ENCODE measurements around the gene MSI2. TPM values are rescaled to one million over a fixed set of nuclear protein-coding genes. Genes with fewer than 3 reads are reported as not detected.

The MSI2 gene
- total and polyA plus RNA-seq, 9 of the 15 experiments (the other 6 are each of a cell fraction or from before 2014, with no cell fraction given) = 4.6 to 61.8 (median 42.4) TPM

DNA sequence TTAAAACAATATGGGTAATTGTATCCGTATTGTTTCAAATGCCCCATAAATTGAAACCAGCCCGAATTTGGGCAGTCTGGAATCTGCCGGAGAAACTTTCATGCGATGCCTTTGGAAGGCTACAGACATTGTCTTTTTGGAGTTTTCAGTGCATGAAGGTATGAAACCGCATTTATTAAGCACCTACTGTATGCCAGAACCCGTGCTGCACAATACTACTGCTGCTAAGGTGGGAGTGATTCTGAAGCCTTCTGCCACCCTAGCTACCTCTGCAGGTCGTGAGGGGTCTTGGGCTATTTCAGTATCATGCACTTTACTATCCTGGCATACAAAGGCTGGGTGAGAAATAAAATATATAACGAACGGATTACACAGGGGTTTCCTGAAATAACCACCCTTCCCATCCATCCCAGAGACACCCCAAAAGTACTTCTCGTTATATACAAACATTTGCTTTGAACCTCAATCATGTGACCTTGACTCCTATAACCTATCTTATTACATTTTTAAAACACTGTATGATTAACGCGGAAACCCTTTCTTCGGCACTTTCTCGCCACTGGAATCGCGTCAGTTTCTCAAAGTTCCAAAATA lies 1.0 kb upstream of the MSI2 start:
- no peak for DNase-seq (ENCODE audit: extremely low read depth in 1 of 4, low spot score in 3 of 4)
- TF ChIP-seq CHD4 (IDR thresholded peaks at IDR 0.05; ENCODE audit: insufficient read depth, insufficient replicate concordance, low read depth, low read length, poor library complexity, severe bottlenecking) (peak; percentile 28), RAD51 (IDR thresholded peaks at IDR 0.05; ENCODE audit: borderline replicate concordance, low read depth) (0 out of 2 replicates have a peak, but pooled peaks have one; percentile 13), TOE1 (IDR thresholded peaks at IDR 0.05; ENCODE audit: borderline replicate concordance) (peak; percentile 68; the same call in 1 of the 2 replicates), TOE1 (CRISPR knock-in tag; IDR thresholded peaks at IDR 0.05; ENCODE audit: borderline replicate concordance, low read depth) (no peak), ZKSCAN8 (CRISPR knock-in tag; IDR thresholded peaks at IDR 0.05) (peak; percentile 96), ETS2 (tag; IDR thresholded peaks at IDR 0.05; ENCODE audit: borderline replicate concordance, poor library complexity, severe bottlenecking) (no peak), XRCC3 (IDR thresholded peaks at IDR 0.05) (no peak), ZNF75A (CRISPR knock-in tag; IDR thresholded peaks at IDR 0.05) (no peak)
- TF ChIP-seq, protein P1, sequence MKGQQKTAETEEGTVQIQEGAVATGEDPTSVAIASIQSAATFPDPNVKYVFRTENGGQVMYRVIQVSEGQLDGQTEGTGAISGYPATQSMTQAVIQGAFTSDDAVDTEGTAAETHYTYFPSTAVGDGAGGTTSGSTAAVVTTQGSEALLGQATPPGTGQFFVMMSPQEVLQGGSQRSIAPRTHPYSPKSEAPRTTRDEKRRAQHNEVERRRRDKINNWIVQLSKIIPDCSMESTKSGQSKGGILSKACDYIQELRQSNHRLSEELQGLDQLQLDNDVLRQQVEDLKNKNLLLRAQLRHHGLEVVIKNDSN (CRISPR knock-in tag; IDR thresholded peaks at IDR 0.05) = peak; percentile 35
- TF ChIP-seq, protein P2, sequence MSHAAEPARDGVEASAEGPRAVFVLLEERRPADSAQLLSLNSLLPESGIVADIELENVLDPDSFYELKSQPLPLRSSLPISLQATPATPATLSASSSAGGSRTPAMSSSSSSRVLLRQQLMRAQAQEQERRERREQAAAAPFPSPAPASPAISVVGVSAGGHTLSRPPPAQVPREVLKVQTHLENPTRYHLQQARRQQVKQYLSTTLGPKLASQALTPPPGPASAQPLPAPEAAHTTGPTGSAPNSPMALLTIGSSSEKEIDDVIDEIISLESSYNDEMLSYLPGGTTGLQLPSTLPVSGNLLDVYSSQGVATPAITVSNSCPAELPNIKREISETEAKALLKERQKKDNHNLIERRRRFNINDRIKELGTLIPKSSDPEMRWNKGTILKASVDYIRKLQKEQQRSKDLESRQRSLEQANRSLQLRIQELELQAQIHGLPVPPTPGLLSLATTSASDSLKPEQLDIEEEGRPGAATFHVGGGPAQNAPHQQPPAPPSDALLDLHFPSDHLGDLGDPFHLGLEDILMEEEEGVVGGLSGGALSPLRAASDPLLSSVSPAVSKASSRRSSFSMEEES (CRISPR knock-in tag; IDR thresholded peaks at IDR 0.05) = peak; percentile 82
- TF ChIP-seq, protein P3, sequence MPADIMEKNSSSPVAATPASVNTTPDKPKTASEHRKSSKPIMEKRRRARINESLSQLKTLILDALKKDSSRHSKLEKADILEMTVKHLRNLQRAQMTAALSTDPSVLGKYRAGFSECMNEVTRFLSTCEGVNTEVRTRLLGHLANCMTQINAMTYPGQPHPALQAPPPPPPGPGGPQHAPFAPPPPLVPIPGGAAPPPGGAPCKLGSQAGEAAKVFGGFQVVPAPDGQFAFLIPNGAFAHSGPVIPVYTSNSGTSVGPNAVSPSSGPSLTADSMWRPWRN (IDR thresholded peaks at IDR 0.05; ENCODE audit: low read depth) = no peak
- Histone ChIP-seq H3K36me3 (ENCODE audit: control insufficient read depth, insufficient read depth, low read length) (peaks cover 13% of the 10 kb centered on the region; the same call in 2 of the 3 replicates), H3K79me2 (ENCODE audit: control insufficient read depth, insufficient read depth, low read length) (peaks cover 34% of the 10 kb centered on the region), H3K4me1 (replicated peaks in 1 of 2; ENCODE audit: control insufficient read depth in 2 of 2, insufficient read depth in 2 of 2, low read length in 2 of 2) (peaks cover 10 to 13% of the 10 kb centered on the region in 2 experiments; a peak in 4 of 5 replicates), H3K4me3 (peak overlapping the region; percentile 78), H3K27me3 (ENCODE audit: control insufficient read depth in 2 of 2, insufficient read depth in 2 of 2, low read length in 2 of 2) (no peaks in the 10 kb centered on the region), H3K4me2 (ENCODE audit: insufficient read depth, low read length) (peak overlapping the region; percentile 79), H3K9me1 (ENCODE audit: control insufficient read depth, insufficient read depth, low read length) (no peaks in the 10 kb centered on the region), H2AFZ (ENCODE audit: low read depth, low read length) (peak overlapping the region; percentile 89), H3K9ac (ENCODE audit: insufficient read depth in 1 of 2, low read depth in 2 of 2, low read length in 2 of 2) (peak overlapping the region; percentile 70 to 91), H4K20me1 (replicated peaks; ENCODE audit: control insufficient read depth, insufficient read depth, low read length) (no peaks in the 10 kb centered on the region), H3K27ac (ENCODE audit: extremely low read depth, low read depth, low read length) (peak overlapping the region; percentile 70; the same call in 1 of the 3 replicates), H3K9me3 (replicated peaks; ENCODE audit: control insufficient read depth, insufficient read depth, low read depth, low read length) (no peaks in the 10 kb centered on the region; the same call in 1 of the 2 replicates)
- in situ Hi-C loops (cut with MboI) (no loop called here), intact Hi-C loops (cut with micrococcal nuclease) (no loop called here)
- CTCF ChIA-PET (ENCODE audit: low intra/inter-chr PET ratio) = interaction anchor here (1.2 kb wide), 1 partner anchor 13 kb away, joined by 3 read pairs; no protein-coding TSS in a partner anchor
- POLR2A ChIA-PET = interaction anchor here (0.7 to 1.2 kb wide), 4 partner anchors 12 to 216 kb away, joined by 3 to 5 read pairs (median 3); no protein-coding TSS in a partner anchor
- 32% methylated on average over 16 of the region's 16 CpGs for WGBS (ENCODE audit: insufficient coverage, low coverage, missing lambda C conversion rate)
- no peak for ATAC-seq
- BruUV-seq (replicated peaks) = TSS peak; percentile 90
- no peak for FAIRE-seq

Data from K562 (cell line).